WTC11 (cell line): ENCODE results near the gene ARVCF. TPM values are rescaled to one million over a fixed set of nuclear protein-coding genes. Genes with fewer than 3 reads are reported as not detected.

Source experiments
- ATAC-seq: fragments of 200-7000 bp; cut with Tn5 transposase; 2 replicates; pipeline ENCODE4 v1.10.0; 2021; ENCODE audit warnings: mild to moderate bottlenecking, moderate library complexity
- CTCF ChIA-PET: fragments of 300-600 bp; sonication (Branson Sonifier 250); formaldehyde crosslinking; loops from one replicate; lab custom pipeline; 2021; ENCODE audit warnings: antibody characterized with exemption; lab: Charles Lee
- POLR2A ChIA-PET: fragments of 350-600 bp; sonication (Branson Sonifier 250); formaldehyde crosslinking; loops from one replicate; lab custom pipeline; 2021; ENCODE audit warnings: antibody characterized with exemption; lab: Charles Lee
- DNase-seq: peaks from one replicate; pipeline ENCODE4 v3.0.0; 2021; ENCODE audit warnings: low spot score
- H3K27ac Mint-ChIP-seq: 2 replicates; pipeline ENCODE4 v1.8.0; 2021; ENCODE audit warnings: mixed read lengths
- H3K27me3 Mint-ChIP-seq: 2 replicates; pipeline ENCODE4 v1.8.0; 2021; ENCODE audit warnings: low read depth, mild to moderate bottlenecking, moderate library complexity, mixed read lengths
- H3K36me3 Mint-ChIP-seq: 2 replicates; pipeline ENCODE4 v1.8.0; 2021; ENCODE audit warnings: mixed read lengths
- H3K4me1 Mint-ChIP-seq: 2 replicates; pipeline ENCODE4 v1.8.0; 2022; ENCODE audit warnings: mixed read lengths
- H3K4me3 Mint-ChIP-seq: 2 replicates; pipeline ENCODE4 v1.8.0; 2021; ENCODE audit warnings: mild to moderate bottlenecking, moderate library complexity, mixed read lengths
- H3K9me3 Mint-ChIP-seq: 2 replicates; pipeline ENCODE4 v1.8.0; 2021; ENCODE audit warnings: mixed read lengths
- CTCF ChIP-seq: fragments of 200-600 bp; IDR thresholded peaks from 2 replicates; pipeline ENCODE4 v1.8.0; 2022; ENCODE audit warnings: antibody characterized with exemption
- ELF4 ChIP-seq: sonication (generic); formaldehyde crosslinking; IDR thresholded peaks from 2 replicates; pipeline ENCODE4 v1.8.1; 2022; ENCODE audit warnings: low read depth, mild to moderate bottlenecking, moderate library complexity, missing genetic modification reagents
- ERG ChIP-seq: fragments of 250-450 bp; sonication (Bioruptor Pico); IDR thresholded peaks from 2 replicates; pipeline ENCODE4 v1.8.0; 2021; ENCODE audit warnings: mild to moderate bottlenecking
- FOXP4 ChIP-seq: sonication (generic); formaldehyde crosslinking; IDR thresholded peaks from 2 replicates; pipeline ENCODE4 v1.8.0; 2022; ENCODE audit warnings: mild to moderate bottlenecking, missing genetic modification reagents
- IRF1 ChIP-seq: sonication (generic); formaldehyde crosslinking; IDR thresholded peaks from 2 replicates; pipeline ENCODE4 v1.8.0; 2023; ENCODE audit warnings: missing genetic modification reagents
- MAX ChIP-seq: sonication (generic); formaldehyde crosslinking; IDR thresholded peaks from 2 replicates; pipeline ENCODE4 v1.8.0; 2022; ENCODE audit warnings: mild to moderate bottlenecking, missing genetic modification reagents
- MYBL2 ChIP-seq: sonication (generic); formaldehyde crosslinking; IDR thresholded peaks from 2 replicates; pipeline ENCODE4 v1.8.1; 2023; ENCODE audit warnings: mild to moderate bottlenecking, moderate library complexity, missing genetic modification reagents
- NFE2L1 ChIP-seq: sonication (generic); formaldehyde crosslinking; IDR thresholded peaks from 2 replicates; pipeline ENCODE4 v1.8.1; 2023; ENCODE audit warnings: missing genetic modification reagents
- PRRX2 ChIP-seq: fragments of 250-450 bp; sonication (Bioruptor Pico); IDR thresholded peaks from 2 replicates; pipeline ENCODE4 v1.8.0; 2021; ENCODE audit warnings: mild to moderate bottlenecking
- SP1 ChIP-seq: sonication (generic); formaldehyde crosslinking; conservative IDR thresholded peaks from 2 replicates; pipeline ENCODE4 v1.8.1; 2022; ENCODE audit warnings: missing genetic modification reagents
- TCF7 ChIP-seq: sonication (generic); formaldehyde crosslinking; IDR thresholded peaks from 2 replicates; pipeline ENCODE4 v1.8.0; 2022; ENCODE audit warnings: mild to moderate bottlenecking, low read depth, missing genetic modification reagents, moderate library complexity
- TEAD1 ChIP-seq: sonication (generic); formaldehyde crosslinking; IDR thresholded peaks from 2 replicates; pipeline ENCODE4 v1.8.0; 2022; ENCODE audit warnings: mild to moderate bottlenecking, missing genetic modification reagents
- ZNF121 ChIP-seq: sonication (generic); formaldehyde crosslinking; IDR thresholded peaks from 2 replicates; pipeline ENCODE4 v1.8.0; 2023; ENCODE audit warnings: missing genetic modification reagents
- ZNF396 ChIP-seq: fragments of 250-450 bp; sonication (Bioruptor Pico); IDR thresholded peaks from 2 replicates; pipeline ENCODE4 v1.8.0; 2021; ENCODE audit warnings: mild to moderate bottlenecking, moderate library complexity, borderline replicate concordance
- ZNF416 ChIP-seq: fragments of 250-450 bp; sonication (Bioruptor Pico); IDR thresholded peaks from 2 replicates; pipeline ENCODE4 v1.9.0; 2021; ENCODE audit warnings: mild to moderate bottlenecking, inconsistent platforms
- ZNF512 ChIP-seq: sonication (generic); formaldehyde crosslinking; IDR thresholded peaks from 2 replicates; pipeline ENCODE4 v1.8.1; 2022; ENCODE audit warnings: missing genetic modification reagents, borderline replicate concordance
- ZNF532 ChIP-seq: fragments of 250-450 bp; sonication (Bioruptor Pico); IDR thresholded peaks from 2 replicates; pipeline ENCODE4 v1.9.0; 2021; ENCODE audit warnings: mild to moderate bottlenecking, borderline replicate concordance
- total RNA-seq: library from RNA; stranded (reverse); gene quantifications from 3 replicates; pipeline ENCODE4 v1.2.3, GENCODE V29; 2021

The ARVCF gene
- total RNA-seq, 1 experiment from 2014 or later: 65.4 TPM

- peak; percentile 75 for DNase-seq
- ChIA-PET CTCF (interaction anchor here (0.5 to 2.9 kb wide), 35 partner anchors 8 to 382 kb away, joined by 3 to 38 read pairs (median 4); partner anchors contain the start of genes DGCR6L, GP1BB and TANGO2), POLR2A (interaction anchor here (1.0 kb wide), 1 partner anchor 49 kb away, joined by 4 read pairs; no protein-coding TSS in a partner anchor)
- peak; percentile 44 for ATAC-seq
- Mint-ChIP-seq H3K9me3 (no peaks in the 10 kb centered on the region), H3K4me1 (peaks cover 39% of the 10 kb centered on the region), H3K27ac (peak overlapping the region; percentile 88; the same call in 1 of the 2 replicates), H3K4me3 (peak overlapping the region; percentile 61), H3K27me3 (no peaks in the 10 kb centered on the region; the same call in 1 of the 2 replicates)
- TF ChIP-seq PRRX2 (CRISPR knock-in tag) (no peak), TEAD1 (CRISPR knock-in tag) (0 out of 2 replicates have a peak, but pooled peaks have one; percentile 32), NFE2L1 (peak; percentile 9; the same call in 1 of the 2 replicates)
- TF ChIP-seq, all 79 proteins: peak for 2
- no peaks in the 10 kb centered on the region for H3K36me3 Mint-ChIP-seq
Measured at GRCh38 chr22:19962909-19963806, 53.5 kb downstream of the ARVCF start.

- ChIA-PET CTCF (interaction anchor here (0.5 to 2.9 kb wide), 36 partner anchors 9 to 381 kb away, joined by 3 to 38 read pairs (median 4); partner anchors contain the start of genes DGCR6L, GP1BB and TANGO2), POLR2A (interaction anchor here (1.0 kb wide), 1 partner anchor 50 kb away, joined by 4 read pairs; no protein-coding TSS in a partner anchor)
- DNase-seq (peak; percentile 91), ATAC-seq (peak; percentile 65)
- Mint-ChIP-seq H3K4me3 (peak overlapping the region; percentile 61), H3K9me3 (no peaks in the 10 kb centered on the region), H3K4me1 (peaks cover 39% of the 10 kb centered on the region), H3K27ac (peak overlapping the region; percentile 84), H3K36me3 (no peaks in the 10 kb centered on the region), H3K27me3 (no peaks in the 10 kb centered on the region; the same call in 1 of the 2 replicates)
- TF ChIP-seq NFE2L1 (peak; percentile 15; the same call in 1 of the 2 replicates), ZNF416 (CRISPR knock-in tag) (peak; percentile 2; the same call in 1 of the 2 replicates), ZNF121 (CRISPR knock-in tag) (peak; percentile 4; the same call in 1 of the 2 replicates), ZNF512 (CRISPR knock-in tag) (no peak), ZNF396 (no peak), FOXP4 (peak; percentile 37; the same call in 1 of the 2 replicates), SP1 (CRISPR knock-in tag) (peak; percentile 67), CTCF (peak; percentile 81), MYBL2 (CRISPR knock-in tag) (0 out of 2 replicates have a peak, but pooled peaks have one; percentile 23), ERG (CRISPR knock-in tag) (no peak), IRF1 (CRISPR knock-in tag) (no peak), ELF4 (CRISPR knock-in tag) (no peak), TCF7 (CRISPR knock-in tag) (0 out of 2 replicates have a peak, but pooled peaks have one; percentile 32), MAX (peak; percentile 71), ZNF532 (CRISPR knock-in tag) (no peak)
Measured at GRCh38 chr22:19962246-19962908, 54.2 kb downstream of the ARVCF start.
